Measurements from ENCODE around the gene CDHR2.

The CDHR2 gene

GRCh38 chr5:176629853-176630680 lies 80.9 kb downstream of the CDHR2 start, which contains the start of the genes EIF4E1B and SNCB (continued):
- TF ChIP-seq TSHZ2 (CRISPR knock-in tag; IDR thresholded peaks at IDR 0.05) (no peak), ZNF565 (CRISPR knock-in tag; conservative IDR thresholded peaks at IDR 0.05; ENCODE audit: low read depth) (no peak), ZNF70 (CRISPR knock-in tag; IDR thresholded peaks at IDR 0.05) (no peak), TOX (CRISPR knock-in tag; IDR thresholded peaks at IDR 0.05; ENCODE audit: borderline replicate concordance) (no peak), OSR1 (CRISPR knock-in tag; IDR thresholded peaks at IDR 0.05) (no peak), CREB5 (CRISPR knock-in tag; IDR thresholded peaks at IDR 0.05; ENCODE audit: low read depth) (no peak)

GRCh38 chr5:176630681-176631222 lies 81.6 kb downstream of the CDHR2 start:
- TF ChIP-seq ESRRG (CRISPR knock-in tag; IDR thresholded peaks at IDR 0.05) (no peak), ZNF8 (CRISPR knock-in tag; IDR thresholded peaks at IDR 0.05) (no peak), SNAI2 (CRISPR knock-in tag; IDR thresholded peaks at IDR 0.05) (no peak), ISL1 (CRISPR knock-in tag; IDR thresholded peaks at IDR 0.05) (no peak), ZC3H10 (CRISPR knock-in tag; IDR thresholded peaks at IDR 0.05) (no peak), ZFP3 (CRISPR knock-in tag; IDR thresholded peaks at IDR 0.05) (no peak)
- no peak for ATAC-seq

GRCh38 chr5:176631383-176632200 lies 82.5 kb downstream of the CDHR2 start:
- TF ChIP-seq PPARA (CRISPR knock-in tag; IDR thresholded peaks at IDR 0.05; ENCODE audit: borderline replicate concordance) (no peak), ZFP3 (CRISPR knock-in tag; IDR thresholded peaks at IDR 0.05) (no peak), ZFP30 (CRISPR knock-in tag; IDR thresholded peaks at IDR 0.05) (no peak), CREB5 (CRISPR knock-in tag; IDR thresholded peaks at IDR 0.05; ENCODE audit: low read depth) (no peak), ESRRG (CRISPR knock-in tag; IDR thresholded peaks at IDR 0.05) (no peak), PATZ1 (CRISPR knock-in tag; IDR thresholded peaks at IDR 0.05; ENCODE audit: borderline replicate concordance) (no peak)

GRCh38 chr5:176632745-176633144 lies 83.6 kb downstream of the CDHR2 start:
- no peak for TF ChIP-seq RARB (CRISPR knock-in tag; IDR thresholded peaks at IDR 0.05)
- TF ChIP-seq CSDC2 (CRISPR knock-in tag; IDR thresholded peaks at IDR 0.05) = no peak
- TF ChIP-seq ISL1 (CRISPR knock-in tag; IDR thresholded peaks at IDR 0.05) = no peak
- no peak for TF ChIP-seq OSR1 (CRISPR knock-in tag; IDR thresholded peaks at IDR 0.05)
- TF ChIP-seq GLIS3 (CRISPR knock-in tag; IDR thresholded peaks at IDR 0.05) = no peak
- no peak for TF ChIP-seq ZFP30 (CRISPR knock-in tag; IDR thresholded peaks at IDR 0.05)
- TF ChIP-seq CSRNP3 (CRISPR knock-in tag; IDR thresholded peaks at IDR 0.05) = no peak
- no peak for TF ChIP-seq ZFP3 (CRISPR knock-in tag; IDR thresholded peaks at IDR 0.05)
- TF ChIP-seq PATZ1 (CRISPR knock-in tag; IDR thresholded peaks at IDR 0.05; ENCODE audit: borderline replicate concordance) = no peak

More at GRCh38 chr5:176631383-176632200, 82.5 kb downstream of the CDHR2 start:
- ATAC-seq = no peak

More at GRCh38 chr5:176632745-176633144, 83.6 kb downstream of the CDHR2 start:
- ATAC-seq = no peak
